Spinal cord (tissue), 10 donors: ENCODE measurements around the gene LIMA1. TPM values are rescaled to one million over a fixed set of nuclear protein-coding genes. Genes with fewer than 3 reads are reported as not detected.

Source experiments
- DNase-seq, 6 donors: peaks; one replicate each; pipeline versions ENCODE4 v3.0.0 to v3.0.0-alpha.2; 2013 to 2015; ENCODE audit warnings: low spot score in 6 of 6, low read depth in 4 of 6
- H3K27ac ChIP-seq: one replicate; pipeline ENCODE4 v1.5.1; 2013; ENCODE audit warnings: low read depth, low read length, control low read depth
- H3K27me3 ChIP-seq: one replicate; pipeline ENCODE4 v1.6.1; 2013; ENCODE audit warnings: low read length; ENCODE audit not compliant: control insufficient read depth, insufficient read depth
- H3K36me3 ChIP-seq: one replicate; pipeline ENCODE4 v1.6.1; 2013; ENCODE audit warnings: low read length; ENCODE audit not compliant: control insufficient read depth, insufficient read depth
- H3K4me1 ChIP-seq: one replicate; pipeline ENCODE4 v1.6.1; 2013; ENCODE audit warnings: low read length; ENCODE audit not compliant: control insufficient read depth, insufficient read depth
- H3K4me3 ChIP-seq: one replicate; pipeline ENCODE4 v1.5.1; 2013; ENCODE audit warnings: low read depth, low read length, control low read depth
- H3K9me3 ChIP-seq: one replicate; pipeline ENCODE4 v1.6.1; 2013; ENCODE audit warnings: low read length; ENCODE audit not compliant: control insufficient read depth, insufficient read depth
- WGBS: methylation state at CpG from one replicate; pipeline ENCODE4 v1.1.5; 2013; ENCODE audit warnings: missing lambda C conversion rate; ENCODE audit not compliant: insufficient coverage; 5-methylcytosine and 5-hydroxymethylcytosine counted together
- polyA plus RNA-seq, 2 donors: library from polyadenylated mRNA; unstranded; fragments of 120-200 nt; gene quantifications; one replicate each; pipeline ENCODE4 v1.2.1, GENCODE V29; 2013; ENCODE audit not compliant: insufficient read length in 2 of 2
- total RNA-seq, 2 donors: library from RNA; depleted of rRNA in 1 of 2; stranded (reverse); fragments of 120-200 nt in 1 of 2; fragments of >200 nt in 1 of 2; gene quantifications; one replicate each; pipeline versions ENCODE4 v1.2.3 to v1.2.4, GENCODE V29; 2013 to 2014
- donor health status: healthy.

Gene LIMA1
- total and polyA plus RNA-seq, 4 donors, result 49.3 to 77.7 (median 56.0) TPM

DNA sequence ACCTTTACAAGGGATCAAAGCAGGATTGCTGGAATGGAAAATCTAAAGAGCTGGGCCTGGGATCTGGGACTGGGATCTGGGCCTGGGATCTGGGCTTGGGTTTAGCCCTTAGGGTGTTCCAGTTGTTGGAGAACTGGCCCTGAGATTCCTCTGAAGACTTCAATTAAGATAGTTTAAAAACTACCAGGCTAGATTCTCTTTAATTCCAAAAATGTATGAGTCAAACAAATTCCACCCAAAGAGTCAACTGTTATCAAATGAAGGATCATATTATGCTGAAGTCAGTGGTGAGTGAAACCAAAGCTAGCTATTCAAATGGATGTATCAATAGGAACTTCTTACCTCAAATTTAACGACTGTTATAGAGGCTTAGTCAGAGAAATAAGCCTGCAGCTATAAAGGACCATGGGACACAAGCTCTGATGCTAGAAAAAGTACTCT lies 40.5 kb downstream of the LIMA1 start:
- no peak overlapping the region for H3K4me3 ChIP-seq
- no CpG with 5 or more reads among the region's 1 CpG for WGBS
- DNase-seq, result no peak
- H3K27ac ChIP-seq, result no peak overlapping the region
- H3K9me3 ChIP-seq, result no peaks in the 10 kb centered on the region
- no peaks in the 10 kb centered on the region for H3K27me3 ChIP-seq
- no peaks in the 10 kb centered on the region for H3K4me1 ChIP-seq
- no peaks in the 10 kb centered on the region for H3K36me3 ChIP-seq

DNA sequence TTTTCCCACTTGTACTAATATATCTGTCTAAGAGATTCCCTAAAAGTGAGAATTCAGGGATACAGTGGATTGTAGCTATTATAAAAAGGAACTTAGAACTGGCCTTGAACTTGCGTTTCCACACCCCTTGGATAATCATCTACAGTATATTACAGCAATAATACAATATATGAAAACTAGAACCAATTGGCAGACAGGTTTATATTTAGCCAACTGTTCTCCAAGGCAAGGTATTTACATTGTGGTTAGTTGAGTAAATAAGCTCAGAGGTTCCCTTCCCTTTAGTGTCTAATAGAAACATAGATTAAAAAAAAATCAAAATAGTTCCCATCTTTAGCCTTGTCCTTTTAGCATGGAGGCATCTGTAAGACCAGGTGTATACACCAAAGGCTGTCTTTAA lies 42.1 kb downstream of the LIMA1 start:
- H3K4me3 ChIP-seq, result no peak overlapping the region
- no peaks in the 10 kb centered on the region for H3K9me3 ChIP-seq
- no peak overlapping the region for H3K27ac ChIP-seq
- no peaks in the 10 kb centered on the region for H3K36me3 ChIP-seq
- no peaks in the 10 kb centered on the region for H3K27me3 ChIP-seq
- no peak for DNase-seq
- no CpG with 5 or more reads among the region's 1 CpG for WGBS
- H3K4me1 ChIP-seq, result no peaks in the 10 kb centered on the region

DNA sequence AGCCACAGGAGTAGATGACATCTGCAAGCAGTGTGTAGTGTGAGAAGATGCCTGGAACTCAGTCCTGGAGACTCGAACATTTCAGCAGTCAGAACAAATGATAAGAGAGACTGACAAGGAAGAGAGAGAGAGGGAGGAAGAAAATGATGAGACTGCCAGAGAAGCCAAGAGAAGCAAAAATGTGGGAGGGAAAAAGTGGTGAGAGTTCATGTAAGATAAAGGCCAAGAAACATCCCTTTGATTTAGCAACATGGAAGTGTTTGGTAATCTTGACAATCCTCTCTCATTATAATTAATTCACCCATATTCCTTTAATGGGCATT lies 42.6 kb downstream of the LIMA1 start:
- Histone ChIP-seq H3K36me3 (no peaks in the 10 kb centered on the region), H3K4me3 (no peak overlapping the region), H3K4me1 (no peaks in the 10 kb centered on the region), H3K27ac (no peak overlapping the region), H3K9me3 (no peaks in the 10 kb centered on the region), H3K27me3 (no peaks in the 10 kb centered on the region)
- WGBS, result 100% methylated on average over 1 of the region's 1 CpG
- DNase-seq, result no peak

DNA sequence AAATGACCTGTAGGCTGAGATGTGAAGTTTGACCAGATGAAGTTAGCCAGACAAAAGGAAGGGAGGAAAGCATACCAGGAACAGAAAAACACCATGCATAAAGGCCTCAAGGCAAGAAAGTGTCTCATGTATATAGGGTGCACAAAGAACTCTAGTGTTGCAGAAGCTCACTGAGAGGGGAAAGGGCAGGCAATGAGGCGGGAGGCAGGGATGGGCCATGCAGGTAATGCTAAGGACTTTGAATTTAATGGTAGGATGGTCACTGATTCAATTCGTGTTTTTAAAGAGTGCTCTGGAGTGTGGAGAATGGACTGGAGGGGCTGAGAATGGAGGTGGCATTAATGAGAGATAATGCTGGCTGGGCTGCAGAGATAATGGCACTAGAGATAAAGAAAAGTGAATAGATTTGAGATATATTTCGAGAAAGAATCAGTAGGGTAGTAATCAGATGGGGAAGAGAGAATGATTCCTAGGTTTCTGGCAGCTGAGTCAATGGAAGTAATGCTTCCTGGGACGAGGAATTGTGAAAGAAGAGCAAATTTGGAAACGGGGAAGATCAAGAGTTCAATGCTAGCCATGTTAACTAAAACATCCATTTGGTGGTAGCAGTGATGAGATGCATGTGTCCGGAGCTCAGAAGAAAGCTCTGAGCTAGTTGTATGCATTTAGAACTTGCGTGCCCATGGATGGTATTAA lies 43.1 kb downstream of the LIMA1 start:
- Histone ChIP-seq H3K4me3 (no peak overlapping the region), H3K36me3 (no peaks in the 10 kb centered on the region), H3K4me1 (no peaks in the 10 kb centered on the region), H3K27ac (no peak overlapping the region), H3K27me3 (no peaks in the 10 kb centered on the region), H3K9me3 (no peaks in the 10 kb centered on the region)
- 88% methylated on average over 7 of the region's 7 CpGs for WGBS
- DNase-seq, result no peak

DNA sequence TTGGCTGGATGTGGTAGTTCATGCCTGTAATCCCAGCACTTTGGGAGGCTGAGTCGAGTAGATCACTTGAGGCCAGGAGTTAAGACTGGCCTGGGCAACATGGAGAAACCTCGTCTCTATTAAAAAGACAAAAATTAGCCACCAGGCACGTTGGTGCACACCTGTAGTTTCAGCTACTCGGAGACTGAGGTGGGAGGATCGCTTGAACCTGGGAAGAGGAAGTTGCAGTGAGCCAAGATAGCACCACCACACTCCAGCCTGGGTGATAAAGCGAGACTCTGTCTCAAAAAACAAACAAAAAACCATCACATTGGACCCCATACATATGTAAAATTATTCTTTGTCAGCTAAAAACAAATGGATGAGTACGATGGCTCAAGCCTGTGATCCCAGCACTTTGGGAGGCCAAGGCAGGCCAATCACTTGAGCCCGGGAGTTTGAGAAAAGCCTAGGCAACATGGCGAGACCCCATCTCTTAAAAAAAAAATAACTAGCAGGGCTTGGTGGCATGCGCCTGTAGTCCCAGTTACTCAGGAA lies 43.9 kb downstream of the LIMA1 start:
- Histone ChIP-seq H3K9me3 (no peaks in the 10 kb centered on the region), H3K27me3 (no peaks in the 10 kb centered on the region), H3K36me3 (no peaks in the 10 kb centered on the region), H3K4me3 (no peak overlapping the region), H3K27ac (no peak overlapping the region), H3K4me1 (no peaks in the 10 kb centered on the region)
- DNase-seq, result no peak
- WGBS, result 92% methylated on average over 6 of the region's 10 CpGs

DNA sequence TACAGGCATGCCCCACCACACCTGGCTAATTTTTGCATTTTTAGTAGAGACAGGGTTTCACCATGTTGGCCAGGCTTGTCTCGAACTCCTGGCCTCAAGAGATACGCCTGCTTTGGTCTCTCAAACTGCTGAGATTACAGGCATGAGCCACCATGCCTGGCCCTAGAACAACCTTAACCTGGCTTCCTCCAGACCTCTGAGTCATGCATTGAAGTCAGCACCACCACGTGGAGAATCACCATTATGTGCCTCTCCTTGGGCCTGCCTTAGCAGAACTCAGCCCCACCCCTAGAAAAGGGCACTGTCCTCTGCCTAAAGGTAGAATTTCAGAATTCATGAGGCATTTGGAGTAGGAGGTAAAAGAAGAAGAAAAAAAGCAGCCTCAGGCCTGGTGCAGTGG lies 49.0 kb downstream of the LIMA1 start:
- H3K36me3 ChIP-seq, result no peaks in the 10 kb centered on the region
- DNase-seq, result no peak
- no peaks in the 10 kb centered on the region for H3K27me3 ChIP-seq
- no peak overlapping the region for H3K27ac ChIP-seq
- H3K9me3 ChIP-seq, result no peaks in the 10 kb centered on the region
- no peak overlapping the region for H3K4me3 ChIP-seq
- WGBS, result 90% methylated on average over 3 of the region's 3 CpGs
- no peaks in the 10 kb centered on the region for H3K4me1 ChIP-seq

DNA sequence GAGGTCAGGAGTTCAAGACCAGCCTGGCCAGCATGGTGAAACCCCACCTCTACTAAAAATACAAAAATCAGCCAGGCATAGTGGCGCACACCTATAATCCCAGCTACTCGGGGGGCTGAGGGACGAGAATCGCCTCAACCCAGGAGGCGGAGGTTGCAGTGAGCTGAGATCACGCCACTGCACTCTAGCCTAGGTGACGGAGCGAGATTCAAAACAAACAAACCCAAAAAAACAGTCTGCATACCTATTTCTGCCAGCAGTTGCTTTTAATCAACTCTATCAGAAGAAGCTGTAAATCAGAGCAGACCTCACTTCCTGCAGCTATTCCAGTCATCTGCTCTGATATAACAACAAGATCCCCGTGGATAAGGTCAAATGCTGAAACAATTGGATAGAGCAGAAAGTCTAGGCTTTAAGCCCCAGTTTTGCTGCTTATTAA lies 50.5 kb downstream of the LIMA1 start:
- no peaks in the 10 kb centered on the region for H3K27me3 ChIP-seq
- no peaks in the 10 kb centered on the region for H3K4me1 ChIP-seq
- H3K9me3 ChIP-seq, result no peaks in the 10 kb centered on the region
- H3K27ac ChIP-seq, result no peak overlapping the region
- H3K36me3 ChIP-seq, result no peaks in the 10 kb centered on the region
- peak in 1 of 6 donors; percentile 17 for DNase-seq
- WGBS, result 57% methylated on average over 3 of the region's 9 CpGs
- no peak overlapping the region for H3K4me3 ChIP-seq

DNA sequence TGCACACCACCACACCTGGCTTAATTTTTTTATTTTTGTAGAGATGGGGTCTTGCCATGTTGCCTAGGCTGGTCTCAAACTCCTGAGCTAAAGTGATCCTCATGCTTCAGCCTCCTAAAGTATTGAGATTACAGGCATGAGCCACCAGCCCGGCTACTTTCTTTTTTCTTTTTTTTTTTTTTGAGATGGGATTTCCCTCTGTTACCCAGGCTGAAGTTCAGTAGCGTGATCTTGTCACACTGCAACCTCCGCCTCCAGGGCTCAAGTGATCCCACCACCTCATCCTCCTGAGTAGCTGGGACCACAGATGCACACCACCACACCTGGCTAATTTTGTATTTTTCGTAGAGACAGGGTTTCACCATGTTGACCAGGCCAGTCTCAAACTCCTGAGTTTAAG lies 51.1 kb downstream of the LIMA1 start:
- Histone ChIP-seq H3K9me3 (no peaks in the 10 kb centered on the region), H3K4me1 (no peaks in the 10 kb centered on the region), H3K36me3 (no peaks in the 10 kb centered on the region), H3K4me3 (no peak overlapping the region), H3K27me3 (no peaks in the 10 kb centered on the region), H3K27ac (no peak overlapping the region)
- no peak for DNase-seq
- 97% methylated on average over 3 of the region's 4 CpGs for WGBS

DNA sequence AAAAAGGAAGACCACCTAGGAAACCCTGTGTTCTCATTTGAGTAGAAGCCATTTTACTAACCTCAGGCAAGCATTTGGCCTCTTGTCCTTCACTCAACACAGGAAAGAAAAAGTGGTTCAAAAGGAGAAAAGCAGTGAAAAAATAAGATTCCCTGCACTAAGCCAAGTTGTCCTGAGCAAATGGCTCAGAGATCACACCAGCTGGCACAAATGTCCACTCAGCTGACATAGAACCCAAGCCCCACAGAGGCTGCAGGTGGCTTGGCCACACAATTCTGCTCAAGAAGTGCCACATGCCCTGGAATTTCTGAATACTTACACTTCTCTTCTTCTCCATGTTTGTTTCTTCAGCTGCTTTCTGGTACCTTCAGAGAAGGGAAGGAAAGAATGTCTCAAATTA lies 52.0 kb downstream of the LIMA1 start:
- H3K9me3 ChIP-seq, result no peaks in the 10 kb centered on the region
- no peak overlapping the region for H3K27ac ChIP-seq
- H3K27me3 ChIP-seq, result no peaks in the 10 kb centered on the region
- H3K36me3 ChIP-seq, result no peaks in the 10 kb centered on the region
- no peak for DNase-seq
- no peak overlapping the region for H3K4me3 ChIP-seq
- no peaks in the 10 kb centered on the region for H3K4me1 ChIP-seq

DNA sequence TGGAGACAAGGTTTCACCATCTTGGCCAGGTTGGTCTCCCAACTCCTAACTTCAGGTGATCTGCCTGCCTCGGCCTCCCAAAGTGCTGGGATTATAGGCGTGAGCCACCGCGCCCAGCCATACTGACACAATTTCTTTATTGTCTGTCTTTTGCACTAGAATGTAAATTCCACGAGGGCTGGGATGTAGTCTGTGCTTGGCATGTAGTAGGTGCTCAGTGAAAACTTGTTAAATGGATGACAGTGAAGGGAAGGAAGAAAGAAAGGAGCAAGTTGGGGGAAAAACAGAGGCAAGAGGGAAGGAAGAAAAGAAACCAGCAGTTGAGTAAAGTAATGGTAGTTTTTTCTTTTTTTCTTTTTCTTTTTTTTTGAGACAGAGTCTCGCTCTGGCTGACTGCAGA lies 53.1 kb downstream of the LIMA1 start:
- H3K27ac ChIP-seq, result no peak overlapping the region
- H3K36me3 ChIP-seq, result no peaks in the 10 kb centered on the region
- no peak for DNase-seq
- no peaks in the 10 kb centered on the region for H3K9me3 ChIP-seq
- H3K4me1 ChIP-seq, result no peaks in the 10 kb centered on the region
- 100% methylated on average over 2 of the region's 6 CpGs for WGBS
- no peak overlapping the region for H3K4me3 ChIP-seq
- H3K27me3 ChIP-seq, result no peaks in the 10 kb centered on the region
